HepG2 (cell line): Measurements from ENCODE around the gene ALDH1L2. TPM values are rescaled to one million over a fixed set of nuclear protein-coding genes. Genes with fewer than 3 reads are reported as not detected.

Source experiments
- ATAC-seq: fragments of 200-7000 bp; cut with Tn5 transposase; 3 replicates; pipeline ENCODE4 v1.9.1; 2020; ENCODE audit warnings: mild to moderate bottlenecking, moderate library complexity
- BruUV-seq: library from RNA; stranded (reverse); fragments of 400-500 nt; replicated peaks from 2 replicates; lab custom pipeline; 2021; lab: Mats Ljungman, UMichigan
- CTCF ChIA-PET: fragments of 300-600 bp; formaldehyde crosslinking; extraction: SDS; loops from one replicate; lab custom pipeline; 2021; ENCODE audit warnings: low total read pairs, inconsistent platforms, low intra/inter-chr PET ratio; lab: Yijun Ruan, JAX
- POLR2A ChIA-PET: fragments of 350-600 bp; sonication (Branson Sonifier 250); formaldehyde crosslinking; loops from one replicate; lab custom pipeline; 2020; ENCODE audit warnings: antibody characterized with exemption, inconsistent platforms; lab: Yijun Ruan, JAX
- DNase-seq: peaks from one replicate; pipeline ENCODE4 v3.0.0-alpha.2; 2015; ENCODE audit warnings: low spot score
- FAIRE-seq: peaks from 3 replicates; lab custom pipeline; 2011; peaks lifted over from hg19 to GRCh38; lab: Jason Lieb, UNC
- H2AFZ ChIP-seq: one replicate; pipeline ENCODE4 v1.6.1; 2011; ENCODE audit warnings: low read length, inconsistent platforms
- H3K27ac ChIP-seq: fragments of 300-600 bp; 3 replicates; pipeline ENCODE4 v1.8.0; 2011; ENCODE audit warnings: mixed run types, mild to moderate bottlenecking, mixed read lengths, low read length, inconsistent platforms; ENCODE audit not compliant: insufficient read depth; ENCODE audit errors: extremely low read length
- H3K27me3 ChIP-seq, 2 experiments: fragments of 200-600 bp in 1 of 2; 2 replicates in 1 of 2; 3 replicates in 1 of 2; pipeline versions ENCODE4 v1.6.0 to v1.8.0; 2011; ENCODE audit warnings: low read length in 2 of 2, mild to moderate bottlenecking in 2 of 2, moderate library complexity in 2 of 2, inconsistent platforms in 1 of 2; ENCODE audit not compliant: insufficient read depth in 2 of 2, control insufficient read depth in 1 of 2
- H3K36me3 ChIP-seq, 2 experiments: fragments of 200-600 bp in 1 of 2; replicated peaks in 1 of 2; 2 replicates in 1 of 2; 3 replicates in 1 of 2; pipeline versions ENCODE4 v1.5.1 to v1.8.0; 2011; ENCODE audit warnings: low read length in 2 of 2, inconsistent platforms in 1 of 2; ENCODE audit not compliant: insufficient read depth in 2 of 2, control insufficient read depth in 1 of 2
- H3K4me1 ChIP-seq: 2 replicates; pipeline ENCODE4 v1.5.1; 2012; ENCODE audit warnings: low read length, inconsistent platforms; ENCODE audit not compliant: insufficient read depth
- H3K4me2 ChIP-seq: 2 replicates; pipeline ENCODE4 v1.6.0; 2011; ENCODE audit warnings: low read depth, low read length, inconsistent platforms
- H3K4me3 ChIP-seq, 3 experiments: fragments of 200-600 bp in 1 of 3; sonication (generic), shearing (Covaris generic) in 1 of 3; replicated peaks in 1 of 3; 2 replicates each; pipeline ENCODE4 v1.5.1; 2011 to 2016; ENCODE audit warnings: low read length in 3 of 3, inconsistent platforms in 2 of 3, low read depth in 2 of 3, mild to moderate bottlenecking in 2 of 3, control low read depth in 1 of 3, mixed read lengths in 1 of 3; ENCODE audit not compliant: insufficient read depth in 1 of 3
- H3K79me2 ChIP-seq: one replicate; pipeline ENCODE4 v1.6.1; 2011; ENCODE audit warnings: low read length, inconsistent platforms; ENCODE audit not compliant: insufficient read depth
- H3K9ac ChIP-seq: 2 replicates; pipeline ENCODE4 v1.6.0; 2011; ENCODE audit warnings: mild to moderate bottlenecking, low read depth, low read length, inconsistent platforms; ENCODE audit not compliant: insufficient read depth
- H3K9me3 ChIP-seq: 2 replicates; pipeline ENCODE4 v1.5.1; 2012; ENCODE audit warnings: mild to moderate bottlenecking, low read length
- H4K20me1 ChIP-seq: 2 replicates; pipeline ENCODE4 v1.6.0; 2011; ENCODE audit warnings: inconsistent platforms, mild to moderate bottlenecking, low read length, moderate library complexity; ENCODE audit not compliant: insufficient read depth
- CEBPG ChIP-seq: IDR thresholded peaks from 2 replicates; pipeline ENCODE4 v1.6.1; 2016
- ERF ChIP-seq: IDR thresholded peaks from 2 replicates; pipeline ENCODE4 v1.6.1; 2018; ENCODE audit warnings: missing biosample characterization, missing genetic modification reagents
- ESRRA ChIP-seq: sonication (generic); formaldehyde crosslinking; IDR thresholded peaks from 2 replicates; pipeline ENCODE4 v1.5.1; 2020; ENCODE audit warnings: mild to moderate bottlenecking, low read depth, missing genetic modification reagents
- NAIF1 ChIP-seq: sonication (generic); formaldehyde crosslinking; IDR thresholded peaks from 2 replicates; pipeline ENCODE4 v1.5.0; 2020; ENCODE audit warnings: mild to moderate bottlenecking, missing genetic modification reagents, borderline replicate concordance
- RARA ChIP-seq: IDR thresholded peaks from 2 replicates; pipeline ENCODE4 v1.6.1; 2016; ENCODE audit warnings: missing genetic modification reagents, missing compliant biosample characterization
- TCF12 ChIP-seq, 2 experiments: fragments of 450-650 bp in 1 of 2; sonication (generic) in 1 of 2; formaldehyde crosslinking in 1 of 2; IDR thresholded peaks; 2 replicates each; pipeline versions ENCODE4 v1.6.1 to v1.8.0; 2017 to 2022; ENCODE audit warnings: antibody characterized with exemption in 1 of 2, mild to moderate bottlenecking in 1 of 2, missing genetic modification reagents in 1 of 2, moderate library complexity in 1 of 2
- ZNF670 ChIP-seq: sonication (generic); formaldehyde crosslinking; IDR thresholded peaks from 2 replicates; pipeline ENCODE4 v1.8.0; 2022; ENCODE audit warnings: mild to moderate bottlenecking, missing genetic modification reagents, borderline replicate concordance
- ZNF777 ChIP-seq: sonication (generic); formaldehyde crosslinking; IDR thresholded peaks from 2 replicates; pipeline ENCODE4 v1.4.0; 2020; ENCODE audit warnings: missing genetic modification reagents
- WGBS: methylation state at CpG from one replicate; pipeline ENCODE4 v1.1.6; 2017; ENCODE audit warnings: low lambda C conversion rate; 5-methylcytosine and 5-hydroxymethylcytosine counted together
- in situ Hi-C: cut with HindIII; loops from 2 replicates; pipeline ENCODE4 v1.10.0; 2017; ENCODE audit warnings: low pct_unique_long_range_greater_than_20kb; ENCODE audit not compliant: extremely low pct_ligation_motif_present
- intact Hi-C: fragments of 100-400 bp; cut with micrococcal nuclease; formaldehyde crosslinking; loops from one replicate; pipeline ENCODE4 v1.10.0; 2022; ENCODE audit not compliant: unreplicated experiment
- polyA plus RNA-seq, 8 experiments: library from polyadenylated mRNA; depleted of rRNA in 3 of 8; stranded (reverse) in 7 of 8; unstranded in 1 of 8; fragments of >200 nt; fragmentation: Illumina TruSeq in 4 of 8; extraction: Trizol in 4 of 8; gene quantifications; 2 replicates each; pipeline versions ENCODE4 v1.2.1 to v1.2.3, GENCODE V29; 2011 to 2016; ENCODE audit warnings: low read depth in 4 of 8, missing spikeins in 1 of 8, mixed read lengths in 1 of 8; ENCODE audit not compliant: insufficient read depth in 1 of 8
- total RNA-seq, 5 experiments: library from RNA; depleted of rRNA; stranded (reverse); fragments of >200 nt; fragmentation: Illumina TruSeq; extraction: Trizol; gene quantifications; 2 replicates each; pipeline ENCODE4 v1.2.3, GENCODE V29; 2016; ENCODE audit warnings: low read depth in 1 of 5
- TF ChIP-seq, protein P1 (sequence below): sonication (generic); formaldehyde crosslinking; IDR thresholded peaks from 2 replicates; pipeline ENCODE4 v1.4.0; 2020; ENCODE audit warnings: missing genetic modification reagents, low read depth, mild to moderate bottlenecking, borderline replicate concordance

The ALDH1L2 gene
- total and polyA plus RNA-seq, 2 of the 13 experiments (the other 11 are each of a cell fraction or from before 2014, with no cell fraction given) = 0.40 to 4.6 TPM

DNA sequence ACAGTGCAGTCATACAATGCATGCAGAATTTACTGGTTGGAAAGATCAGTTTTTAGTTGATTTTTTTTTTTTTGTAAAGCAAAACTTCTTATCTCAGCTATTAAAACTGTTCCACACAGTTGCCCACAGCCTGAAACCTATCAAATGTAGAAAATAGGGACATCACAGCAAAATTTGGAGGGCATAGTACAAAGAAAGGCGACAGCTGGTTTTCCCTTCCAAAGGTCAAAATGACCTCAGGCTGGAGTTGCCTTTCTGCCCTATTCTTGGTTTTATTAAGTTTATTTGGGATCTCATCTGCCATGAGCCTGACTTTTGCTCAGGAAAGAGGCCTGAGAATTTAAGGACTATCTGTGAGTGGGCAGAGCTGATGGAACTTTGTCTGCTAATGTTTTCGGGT is 69.7 kb downstream of the ALDH1L2 start (continued):
- TF ChIP-seq CEBPG (no peak), ERF (no peak), ZNF777 (CRISPR knock-in tag) (no peak), ESRRA (no peak)

- Histone ChIP-seq H3K36me3 (peaks cover 0 to 7% of the 10 kb centered on the region in 2 experiments; a peak in 2 of 5 replicates), H2AFZ (no peak overlapping the region), H3K9ac (no peak overlapping the region), H3K4me3 (no peak overlapping the region), H3K9me3 (no peaks in the 10 kb centered on the region), H3K27ac (no peak overlapping the region), H3K27me3 (no peaks in the 10 kb centered on the region), H4K20me1 (no peaks in the 10 kb centered on the region), H3K4me2 (no peak overlapping the region), H3K4me1 (peaks cover 6% of the 10 kb centered on the region; the same call in 1 of the 2 replicates), H3K79me2 (no peaks in the 10 kb centered on the region)
- ChIA-PET CTCF (no interaction called here), POLR2A (no interaction called here)
- intact Hi-C loops (no loop called here), in situ Hi-C loops (no loop called here)
- WGBS = 95% methylated on average over 9 of the region's 9 CpGs
- TF ChIP-seq, protein P1, sequence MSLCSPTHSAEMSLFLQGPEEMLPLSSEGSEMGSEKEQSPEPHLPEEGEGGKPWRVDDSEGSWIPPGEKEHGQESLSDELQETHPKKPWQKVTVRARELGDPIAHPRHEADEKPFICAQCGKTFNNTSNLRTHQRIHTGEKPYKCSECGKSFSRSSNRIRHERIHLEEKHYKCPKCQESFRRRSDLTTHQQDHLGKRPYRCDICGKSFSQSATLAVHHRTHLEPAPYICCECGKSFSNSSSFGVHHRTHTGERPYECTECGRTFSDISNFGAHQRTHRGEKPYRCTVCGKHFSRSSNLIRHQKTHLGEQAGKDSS (CRISPR knock-in tag) = no peak
- TF ChIP-seq TCF12 (IDR thresholded peaks at IDR 0.05) = no peak
- no peak for TF ChIP-seq TCF12 (CRISPR knock-in tag; IDR thresholded peaks at IDR 0.05)
- no peak for TF ChIP-seq RARA
- TF ChIP-seq ZNF670 (CRISPR knock-in tag) = no peak
- no peak for TF ChIP-seq NAIF1 (CRISPR knock-in tag)
- DNase-seq (no peak), ATAC-seq (no peak), FAIRE-seq (no peak)
- no TSS peak for BruUV-seq
These were observed 70.4 kb downstream of the ALDH1L2 start for GRCh38 chr12:105013892-105014291.
